ENCODE data around the gene EPPIN.

DNA sequence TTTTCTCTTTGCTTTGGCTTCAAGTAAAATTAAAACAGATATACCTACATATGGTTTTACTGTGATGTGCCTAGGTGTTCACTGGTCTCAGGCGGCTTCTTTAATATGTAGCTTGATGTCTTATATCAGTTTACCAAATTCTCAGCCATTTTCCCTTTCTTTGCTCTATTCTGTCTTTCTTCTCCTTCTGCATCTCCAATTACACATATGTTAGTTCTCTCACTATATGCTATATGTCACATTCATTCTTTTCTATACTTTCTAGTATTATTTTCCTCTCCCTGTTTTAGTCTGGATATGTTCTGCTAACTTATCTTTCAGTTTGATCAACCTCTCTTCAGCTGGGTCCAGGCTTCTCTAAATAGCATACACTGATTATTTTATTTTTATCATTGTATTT is 46.3 kb upstream of the EPPIN start:
- no peak for TF ChIP-seq POLR2AphosphoS5 (IDR thresholded peaks at IDR 0.05; ENCODE audit: low read depth, low read length)
- no peak for TF ChIP-seq POLR2A (IDR thresholded peaks at IDR 0.05; ENCODE audit: low read depth, low read length)
